Heart left ventricle (tissue), 13 donors: ENCODE results near the gene BRD3OS.

Source experiments
- CTCF ChIP-seq, 12 donors: fragments of 200-600 bp; sonication (generic) in 4 of 12; IDR thresholded peaks; one replicate each; pipeline versions ENCODE4 v1.5.0 to v1.8.0; 2018 to 2022; ENCODE audit warnings: antibody characterized with exemption in 12 of 12, mild to moderate bottlenecking in 5 of 12
- POLR2A ChIP-seq, 2 donors: fragments of 450-650 bp; IDR thresholded peaks; one replicate each; pipeline ENCODE4 v1.6.1; 2017; ENCODE audit warnings: antibody characterized with exemption in 2 of 2, mild to moderate bottlenecking in 2 of 2, moderate library complexity in 2 of 2
- donor health status: ischemic (EF 13 %, LVEDD 7.1; RV severe dilation, severe dysfunction).
- donor health status: DM: no; HTN: yes; CAD: no.
- donor health status: DM: no; HTN: no; CAD: no.
- donor health status: ischemic (EF 25% LVEDD 6.9; RV normal size, moderate dysfunction).
- donor health status: ischemic (EF 25% LVEDD 5.7; RV mildly dilated, moderate dysfunction).
- donor health status: ischemic (EF 35%, LVEDD 5.7; RV mildly dilated, moderate dysfunction).
- donor health status: nonischemic (EF 11% LVEDD 7.7; RV severe dilation, severe dysfunction).
- donor health status: DM: yes; HTN: yes; CAD: no.
- donor health status: PGD.
- donor health status: ischemic (EF 29% LVEDD 5.4; RV normal size, mild dysfunction).
- donor health status: nonischemic (EF 23%, LVEDD 6.1; RV moderate dilation, normal function).

- TF ChIP-seq CTCF (IDR thresholded peaks at IDR 0.05) = no peak
- no peak for TF ChIP-seq POLR2A (IDR thresholded peaks at IDR 0.05)
Observed at GRCh38 chr9:134045841-134046544, 20.7 kb downstream of the BRD3OS start.
